GM12873 (cell line): Measurements from ENCODE around the gene ANKRD22.

Experiments
- CTCF ChIP-seq: IDR thresholded peaks from 2 replicates; pipeline ENCODE4 v1.5.1; 2012; ENCODE audit warnings: low read depth, mild to moderate bottlenecking, moderate library complexity, low read length, control low read depth; ENCODE audit not compliant: insufficient read depth; ENCODE audit errors: missing control alignments

ANKRD22 gene

DNA sequence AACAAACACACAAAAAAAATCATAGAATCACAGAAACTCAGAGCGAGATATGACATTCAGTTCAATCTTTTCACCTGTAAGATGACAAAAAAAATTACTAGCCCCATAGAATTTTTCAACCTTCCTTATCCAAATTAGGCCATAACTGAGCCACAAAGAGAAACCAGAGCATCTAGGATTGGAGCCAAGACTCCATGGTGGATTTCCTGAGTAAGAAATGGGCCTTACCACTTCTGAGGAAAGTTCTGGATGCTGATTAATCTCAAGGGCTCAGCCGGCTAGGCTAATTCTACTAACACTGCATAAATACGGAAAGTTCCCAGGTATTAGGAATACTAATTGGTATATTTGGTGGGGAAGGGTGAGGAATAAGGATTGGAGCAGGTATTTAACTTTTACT lies 32.4 kb downstream of the ANKRD22 start:
- TF ChIP-seq CTCF: no peak

DNA sequence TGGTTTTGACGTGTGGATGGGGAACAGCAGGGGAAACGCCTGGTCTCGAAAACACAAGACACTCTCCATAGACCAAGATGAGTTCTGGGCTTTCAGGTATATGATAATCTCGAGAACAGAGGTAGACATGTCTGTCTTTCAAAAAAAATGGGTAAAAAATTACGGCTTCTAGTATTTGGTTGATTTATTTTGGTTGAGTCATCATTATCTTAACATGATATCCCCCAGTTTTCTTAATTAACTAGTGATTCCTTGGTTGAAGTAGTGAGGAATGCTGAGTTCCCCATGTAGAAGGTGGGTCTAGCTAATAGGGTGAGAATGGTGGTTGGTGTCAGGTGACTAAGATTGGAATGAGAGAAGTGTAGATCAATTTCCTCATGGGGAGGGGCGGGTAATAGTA lies 38.4 kb downstream of the ANKRD22 start:
- no peak for TF ChIP-seq CTCF

DNA sequence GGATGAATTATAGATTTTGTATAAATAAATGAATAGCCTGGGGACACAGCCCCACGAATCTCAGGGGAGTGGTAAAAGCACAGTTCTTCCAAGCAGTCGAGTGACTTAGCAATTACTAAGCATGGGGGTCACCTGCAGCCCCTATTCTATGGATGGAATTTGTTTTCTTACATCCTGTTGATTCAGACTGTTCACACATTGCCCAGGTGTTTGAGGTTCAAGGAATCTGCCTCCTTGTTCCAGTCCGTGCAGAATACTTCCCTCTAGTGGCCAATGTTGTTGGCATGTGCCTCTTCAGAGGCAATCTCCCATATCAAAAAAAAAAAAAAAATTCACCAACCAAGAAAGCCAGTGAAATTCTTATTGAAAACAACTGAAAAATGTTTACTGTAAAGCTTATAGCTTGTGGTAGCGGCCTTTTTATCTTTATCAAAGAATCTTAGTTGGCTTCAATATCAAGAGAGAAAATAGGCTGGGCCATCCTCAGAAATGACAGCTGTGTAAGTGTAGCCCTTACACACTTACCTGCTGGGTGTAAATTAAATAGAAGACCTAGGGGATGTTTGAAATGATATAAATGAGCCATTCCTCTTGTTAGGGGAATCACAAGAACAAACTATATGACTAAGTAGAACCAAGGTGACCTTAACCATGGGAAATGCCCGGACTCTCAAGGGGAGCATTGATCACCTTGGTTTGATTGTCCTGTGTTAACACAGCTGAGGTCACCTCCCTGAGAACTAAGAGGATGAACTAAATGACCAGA lies 41.3 kb downstream of the ANKRD22 start:
- peak; percentile 79 for TF ChIP-seq CTCF

DNA sequence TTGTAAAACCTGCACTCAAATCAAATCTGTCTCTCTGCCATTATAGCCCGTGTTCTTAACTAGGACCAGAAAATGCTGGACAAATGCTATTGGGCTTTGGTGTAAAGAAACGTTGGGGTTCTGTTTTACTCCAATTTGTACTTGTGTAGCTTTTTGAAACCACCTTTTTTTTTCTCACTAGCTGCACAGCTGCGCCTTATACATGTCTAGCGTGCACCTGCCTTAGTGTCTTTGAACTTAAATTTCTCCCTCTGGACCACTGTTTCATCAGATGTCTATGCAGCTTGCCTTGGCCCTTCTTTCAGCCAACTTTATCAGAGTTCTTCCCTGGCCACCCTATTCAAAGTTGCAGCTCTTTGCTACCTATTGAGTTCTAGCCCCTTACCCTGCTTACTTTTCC lies 42.0 kb downstream of the ANKRD22 start:
- TF ChIP-seq CTCF: no peak

- no peak for TF ChIP-seq CTCF
Observed at GRCh38 chr10:88805924-88806323, 45.7 kb downstream of the ANKRD22 start.

GRCh38 chr10:88805361-88805760 lies 46.3 kb downstream of the ANKRD22 start:
- TF ChIP-seq CTCF: no peak

GRCh38 chr10:88804083-88804812 lies 47.4 kb downstream of the ANKRD22 start:
- TF ChIP-seq CTCF: no peak
